Nephron progenitor cell (in vitro differentiated cells): ENCODE data around the gene CHRNA1.

Source experiments
- DNase-seq: peaks from one replicate; pipeline ENCODE4 v3.0.0; 2021
- H3K27ac Mint-ChIP-seq: 2 replicates; pipeline ENCODE4 v1.8.0; 2021; ENCODE audit warnings: mild to moderate bottlenecking, moderate library complexity, mixed read lengths
- H3K27me3 Mint-ChIP-seq: 2 replicates; pipeline ENCODE4 v1.8.0; 2021; ENCODE audit warnings: mild to moderate bottlenecking, low read depth, mixed read lengths; ENCODE audit not compliant: poor library complexity
- H3K36me3 Mint-ChIP-seq: 2 replicates; pipeline ENCODE4 v1.8.0; 2021; ENCODE audit warnings: low read depth, mixed read lengths
- H3K4me1 Mint-ChIP-seq: 2 replicates; pipeline ENCODE4 v1.8.0; 2021; ENCODE audit warnings: mixed read lengths
- H3K4me3 Mint-ChIP-seq: 2 replicates; pipeline ENCODE4 v1.8.0; 2021; ENCODE audit warnings: mild to moderate bottlenecking, moderate library complexity, mixed read lengths
- H3K9me3 Mint-ChIP-seq: 2 replicates; pipeline ENCODE4 v1.8.0; 2021; ENCODE audit warnings: mild to moderate bottlenecking, moderate library complexity, mixed read lengths
- TF ChIP-seq, protein P1 (sequence below): fragments of 200-600 bp; sonication (generic); IDR thresholded peaks from 2 replicates; pipeline ENCODE4 v1.5.0; 2021; ENCODE audit warnings: antibody characterized with exemption

CHRNA1 gene

DNA sequence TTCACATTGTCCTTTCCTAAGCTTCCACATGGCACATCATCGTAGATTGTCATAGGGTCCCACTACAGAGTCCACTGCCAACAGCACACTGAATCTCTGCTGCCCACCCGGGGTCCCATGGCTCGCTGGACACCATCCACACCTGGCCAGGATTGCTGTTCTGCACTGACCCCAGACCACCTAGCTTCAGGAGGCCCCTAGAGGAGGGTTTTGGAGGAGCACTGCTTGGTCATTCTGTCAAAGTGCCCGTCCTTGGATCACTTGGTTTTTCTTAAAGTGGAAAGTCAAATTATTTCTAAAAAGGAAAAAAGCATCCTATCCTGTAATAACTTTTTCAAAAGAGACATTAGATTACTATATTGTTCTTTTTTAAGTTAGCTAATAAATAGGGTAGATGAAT, 59.0 kb downstream of the CHRNA1 start:
- Mint-ChIP-seq H3K36me3 (no peaks in the 10 kb centered on the region), H3K4me1 (peaks cover 8% of the 10 kb centered on the region), H3K27me3 (peaks cover 25% of the 10 kb centered on the region), H3K27ac (no peak overlapping the region), H3K9me3 (peaks cover 4% of the 10 kb centered on the region), H3K4me3 (no peak overlapping the region)
- DNase-seq, result no peak
- TF ChIP-seq, protein P1, sequence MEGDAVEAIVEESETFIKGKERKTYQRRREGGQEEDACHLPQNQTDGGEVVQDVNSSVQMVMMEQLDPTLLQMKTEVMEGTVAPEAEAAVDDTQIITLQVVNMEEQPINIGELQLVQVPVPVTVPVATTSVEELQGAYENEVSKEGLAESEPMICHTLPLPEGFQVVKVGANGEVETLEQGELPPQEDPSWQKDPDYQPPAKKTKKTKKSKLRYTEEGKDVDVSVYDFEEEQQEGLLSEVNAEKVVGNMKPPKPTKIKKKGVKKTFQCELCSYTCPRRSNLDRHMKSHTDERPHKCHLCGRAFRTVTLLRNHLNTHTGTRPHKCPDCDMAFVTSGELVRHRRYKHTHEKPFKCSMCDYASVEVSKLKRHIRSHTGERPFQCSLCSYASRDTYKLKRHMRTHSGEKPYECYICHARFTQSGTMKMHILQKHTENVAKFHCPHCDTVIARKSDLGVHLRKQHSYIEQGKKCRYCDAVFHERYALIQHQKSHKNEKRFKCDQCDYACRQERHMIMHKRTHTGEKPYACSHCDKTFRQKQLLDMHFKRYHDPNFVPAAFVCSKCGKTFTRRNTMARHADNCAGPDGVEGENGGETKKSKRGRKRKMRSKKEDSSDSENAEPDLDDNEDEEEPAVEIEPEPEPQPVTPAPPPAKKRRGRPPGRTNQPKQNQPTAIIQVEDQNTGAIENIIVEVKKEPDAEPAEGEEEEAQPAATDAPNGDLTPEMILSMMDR, result no peak

DNA sequence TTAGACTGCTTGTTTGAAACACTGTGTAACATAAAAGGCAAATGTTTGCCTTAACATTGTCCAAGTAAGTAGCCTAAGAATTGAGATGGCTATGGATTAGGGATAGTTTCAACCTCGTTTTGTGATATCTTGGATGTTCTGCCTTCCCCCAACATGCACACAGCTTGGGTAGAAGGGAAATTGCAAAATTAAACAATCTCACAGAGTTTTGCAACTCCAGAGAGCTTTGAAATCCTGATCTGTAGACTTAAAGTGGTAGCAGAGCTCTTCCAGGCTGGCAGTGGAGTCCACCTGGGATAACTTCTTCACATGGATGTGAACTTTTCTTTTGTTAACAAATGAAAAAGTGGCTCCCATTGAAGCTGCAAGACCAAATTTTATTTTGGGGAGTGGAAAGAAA, 59.6 kb downstream of the CHRNA1 start:
- TF ChIP-seq, protein P1, result no peak
- Mint-ChIP-seq H3K27ac (no peak overlapping the region), H3K4me1 (peaks cover 8% of the 10 kb centered on the region), H3K36me3 (no peaks in the 10 kb centered on the region), H3K4me3 (no peak overlapping the region), H3K9me3 (peaks cover 4% of the 10 kb centered on the region), H3K27me3 (peaks cover 25% of the 10 kb centered on the region)
- DNase-seq, result no peak

DNA sequence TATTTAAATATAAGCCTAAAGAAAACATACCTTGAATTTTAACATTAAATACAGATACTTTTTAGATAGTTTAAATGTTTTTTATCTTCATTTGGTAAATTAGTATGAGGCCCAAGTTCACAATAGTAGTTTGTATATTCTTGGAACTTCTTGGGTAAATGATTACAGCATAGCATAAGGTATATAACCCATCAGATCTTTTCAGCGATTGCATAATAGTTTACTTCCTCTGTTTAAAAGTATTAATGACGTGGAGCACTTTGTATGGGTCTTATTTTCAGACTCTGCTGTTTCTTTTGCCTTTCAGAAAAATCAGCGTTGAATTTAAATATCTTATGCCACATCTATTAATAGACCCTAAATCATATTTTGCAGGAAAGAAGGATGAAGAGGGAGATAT, 60.2 kb downstream of the CHRNA1 start:
- H3K36me3 Mint-ChIP-seq, result no peaks in the 10 kb centered on the region
- H3K4me3 Mint-ChIP-seq, result no peak overlapping the region
- no peak overlapping the region for H3K27ac Mint-ChIP-seq
- peaks cover 8% of the 10 kb centered on the region for H3K4me1 Mint-ChIP-seq
- DNase-seq, result no peak
- TF ChIP-seq, protein P1, result no peak
- H3K27me3 Mint-ChIP-seq, result peaks cover 25% of the 10 kb centered on the region
- H3K9me3 Mint-ChIP-seq, result peaks cover 4% of the 10 kb centered on the region

DNA sequence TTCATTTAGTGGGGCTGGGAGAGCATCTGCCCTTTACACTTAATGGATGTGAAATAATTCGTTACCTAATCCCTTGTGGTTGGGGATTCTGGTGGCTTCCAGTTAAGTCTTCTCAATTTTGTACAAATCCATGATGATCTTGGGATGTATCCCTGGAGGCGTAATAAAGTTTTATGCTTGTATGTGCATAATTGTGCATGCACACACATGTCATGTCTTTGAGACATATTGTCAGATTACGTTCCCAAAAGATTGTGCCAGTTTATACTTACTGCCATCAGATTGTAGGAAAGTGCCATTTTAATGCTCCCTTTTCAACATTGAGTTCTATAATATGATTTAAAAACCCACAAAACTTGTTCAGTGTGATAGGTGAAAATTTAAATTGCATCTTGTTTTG, 60.8 kb downstream of the CHRNA1 start:
- Mint-ChIP-seq H3K4me1 (peaks cover 8% of the 10 kb centered on the region), H3K27me3 (peaks cover 25% of the 10 kb centered on the region), H3K36me3 (no peaks in the 10 kb centered on the region), H3K27ac (no peak overlapping the region), H3K9me3 (no peaks in the 10 kb centered on the region), H3K4me3 (no peak overlapping the region)
- TF ChIP-seq, protein P1, result no peak
- DNase-seq, result no peak

DNA sequence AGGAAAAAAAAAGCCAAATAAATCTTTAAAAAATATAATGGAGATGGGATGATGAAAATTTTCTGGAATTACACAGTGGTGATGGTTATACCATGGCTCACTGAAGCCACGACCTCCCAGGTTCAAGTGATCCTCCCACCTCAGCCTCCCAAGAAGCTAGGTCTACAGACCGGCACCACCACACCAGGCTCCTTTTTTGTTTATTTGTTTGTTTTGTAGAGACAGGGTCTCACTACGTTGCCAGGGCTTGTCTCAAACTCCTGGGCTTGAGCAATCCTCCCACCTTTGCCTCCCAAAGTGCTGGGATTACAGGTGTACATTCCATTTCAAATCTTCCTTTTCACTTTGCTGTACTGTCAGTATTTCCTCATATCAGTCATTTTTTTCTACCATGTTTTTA, 61.7 kb downstream of the CHRNA1 start:
- Mint-ChIP-seq H3K36me3 (no peaks in the 10 kb centered on the region), H3K4me3 (no peak overlapping the region), H3K27me3 (peaks cover 25% of the 10 kb centered on the region), H3K27ac (no peak overlapping the region), H3K9me3 (no peaks in the 10 kb centered on the region), H3K4me1 (peaks cover 8% of the 10 kb centered on the region)
- no peak for DNase-seq
- TF ChIP-seq, protein P1, result no peak

DNA sequence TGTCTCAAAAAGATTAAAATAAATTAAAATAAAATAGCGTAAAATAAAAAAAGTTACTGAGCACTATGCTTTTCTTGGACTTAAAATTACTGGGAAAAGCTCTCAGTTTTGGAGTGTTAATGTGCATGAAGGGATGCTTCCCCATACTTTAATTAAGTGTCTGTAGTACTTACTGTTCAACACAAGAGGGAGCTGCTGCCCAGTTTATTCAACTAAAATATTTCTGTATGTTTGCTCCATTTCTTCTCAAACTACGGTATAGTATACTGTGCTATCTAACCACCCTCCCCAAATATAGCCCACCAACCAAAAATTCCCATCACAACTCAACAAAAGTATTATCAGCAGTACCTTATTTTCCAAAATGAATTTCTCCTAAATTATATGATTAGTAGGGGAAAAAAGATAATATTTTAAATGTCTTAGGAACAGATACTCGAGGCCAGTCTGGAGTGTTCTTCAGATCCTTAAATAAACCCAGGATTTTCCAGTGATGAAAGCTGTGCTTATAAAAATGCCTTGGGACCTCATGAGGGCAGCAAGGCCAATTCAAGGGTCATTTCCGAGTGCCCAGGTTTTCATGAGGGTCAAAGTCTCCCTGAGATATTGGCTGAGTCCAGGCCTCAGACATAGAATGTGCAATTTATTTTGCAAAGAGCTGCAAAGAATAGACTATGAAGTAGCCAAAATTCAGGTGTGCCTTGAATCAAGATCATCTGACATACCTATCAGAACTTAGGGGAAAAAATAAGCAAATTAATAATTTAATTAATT, 64.1 kb downstream of the CHRNA1 start:
- no peak overlapping the region for H3K27ac Mint-ChIP-seq
- H3K4me3 Mint-ChIP-seq, result no peak overlapping the region
- TF ChIP-seq, protein P1, result peak; percentile 79
- H3K9me3 Mint-ChIP-seq, result no peaks in the 10 kb centered on the region
- H3K4me1 Mint-ChIP-seq, result peaks cover 8% of the 10 kb centered on the region
- no peaks in the 10 kb centered on the region for H3K36me3 Mint-ChIP-seq
- peak; percentile 33 for DNase-seq
- peaks cover 16% of the 10 kb centered on the region for H3K27me3 Mint-ChIP-seq
